Breast epithelium (tissue), 4 donors: ENCODE data around the gene CACNA1I. TPM values are rescaled to one million over a fixed set of nuclear protein-coding genes. Genes with fewer than 3 reads are reported as not detected.

Source experiments
- DNase-seq, 2 donors: peaks; one replicate each; pipeline ENCODE4 v3.0.0-alpha.2; 2019; ENCODE audit warnings: low spot score in 2 of 2
- H3K27ac ChIP-seq, 2 donors: fragments of 200-600 bp; sonication (generic) in 1 of 2; one replicate each; pipeline ENCODE4 v1.5.1; 2016 to 2019; ENCODE audit warnings: mild to moderate bottlenecking in 1 of 2
- H3K27me3 ChIP-seq, 2 donors: fragments of 200-600 bp; sonication (generic) in 1 of 2; one replicate each; pipeline versions ENCODE4 v1.5.1 to v1.6.0; 2017 to 2019; ENCODE audit warnings: control low read depth in 1 of 2, mild to moderate bottlenecking in 1 of 2
- H3K36me3 ChIP-seq: fragments of 200-600 bp; one replicate; pipeline ENCODE4 v1.5.1; 2019
- H3K4me1 ChIP-seq, 2 donors: fragments of 200-600 bp; sonication (generic); one replicate each; pipeline ENCODE4 v1.5.1; 2016 to 2019; ENCODE audit warnings: control low read depth in 1 of 2
- H3K4me3 ChIP-seq, 3 donors: fragments of 200-600 bp; sonication (generic); 1 replicate in 2 of 3; 2 replicates in 1 of 3; pipeline ENCODE4 v1.5.1; 2016 to 2019; ENCODE audit warnings: mild to moderate bottlenecking in 3 of 3, moderate library complexity in 2 of 3
- H3K9me3 ChIP-seq, 2 donors: fragments of 200-600 bp; sonication (generic) in 1 of 2; one replicate each; pipeline ENCODE4 v1.5.1; 2016 to 2019; ENCODE audit warnings: control low read depth in 1 of 2
- POLR2A ChIP-seq: fragments of 450-650 bp; IDR thresholded peaks from one replicate; pipeline ENCODE4 v1.6.1; 2016; ENCODE audit warnings: antibody characterized with exemption, mild to moderate bottlenecking, moderate library complexity
- POLR2AphosphoS5 ChIP-seq, 3 donors: sonication (generic); formaldehyde crosslinking; IDR thresholded peaks; one replicate each; pipeline ENCODE4 v1.6.1; 2017; ENCODE audit warnings: antibody characterized with exemption in 3 of 3
- intact Hi-C: fragments of 100-400 bp; cut with DNase I; formaldehyde crosslinking; loops from one replicate; pipeline ENCODE4 v1.15.1; 2023; ENCODE audit warnings: low total_unique reads
- total RNA-seq, 3 donors: library from RNA; depleted of rRNA; stranded (reverse); fragments of >200 nt; gene quantifications; one replicate each; pipeline ENCODE4 v1.1.0, GENCODE V29; 2016
- TF ChIP-seq, protein P1 (sequence below), 3 donors: fragments of 450-650 bp; IDR thresholded peaks; one replicate each; pipeline ENCODE4 v1.5.1; 2016 to 2017; ENCODE audit warnings: antibody characterized with exemption in 3 of 3, mild to moderate bottlenecking in 3 of 3, moderate library complexity in 3 of 3

CACNA1I gene
- total RNA-seq, 3 donors from 2014 or later, result 0.32 to 0.44 (median 0.33) TPM

DNA sequence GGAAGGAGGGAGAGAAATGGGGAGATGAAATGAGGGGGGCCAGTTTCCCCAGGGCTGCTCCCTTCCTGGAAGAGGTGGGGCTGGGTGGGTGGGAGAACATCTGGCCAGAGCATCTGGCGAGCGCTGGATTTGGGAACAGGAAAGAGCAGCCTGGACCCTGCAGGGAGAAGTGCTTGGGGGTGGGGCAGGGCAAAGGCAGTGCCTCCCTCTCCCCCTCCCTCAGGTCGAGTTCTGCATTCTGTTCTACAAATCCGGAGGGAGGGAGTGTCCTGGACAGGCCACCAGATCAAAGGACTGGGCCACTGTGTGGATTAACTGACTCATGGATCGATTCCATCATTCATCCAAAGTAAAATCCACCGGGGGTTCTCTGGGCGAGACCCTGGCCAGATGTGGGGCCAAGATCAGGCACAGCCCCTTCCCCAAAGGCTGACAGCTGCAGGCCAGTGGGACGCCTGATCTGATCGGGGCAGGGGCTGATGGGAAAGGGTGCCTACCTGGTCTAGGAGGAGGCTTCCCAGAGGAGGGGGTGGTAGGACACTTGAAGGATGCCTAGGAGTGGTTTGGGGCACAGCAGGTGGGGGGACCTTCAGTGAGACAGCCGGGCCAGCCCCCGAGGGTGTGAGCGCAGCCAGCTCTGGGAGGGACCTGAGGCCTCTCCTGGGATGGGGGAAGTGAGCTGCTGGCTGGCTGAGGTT, 57.5 kb downstream of the CACNA1I start:
- intact Hi-C loops, result no loop called here
- peaks cover 0 to 9% of the 10 kb centered on the region in 2 donors for H3K27me3 ChIP-seq
- H3K36me3 ChIP-seq, result no peaks in the 10 kb centered on the region
- DNase-seq, result no peak
- H3K4me1 ChIP-seq, result no peaks in the 10 kb centered on the region
- H3K27ac ChIP-seq, result no peak overlapping the region
- TF ChIP-seq POLR2A (no peak), POLR2AphosphoS5 (IDR thresholded peaks at IDR 0.05) (no peak)
- TF ChIP-seq, protein P1, sequence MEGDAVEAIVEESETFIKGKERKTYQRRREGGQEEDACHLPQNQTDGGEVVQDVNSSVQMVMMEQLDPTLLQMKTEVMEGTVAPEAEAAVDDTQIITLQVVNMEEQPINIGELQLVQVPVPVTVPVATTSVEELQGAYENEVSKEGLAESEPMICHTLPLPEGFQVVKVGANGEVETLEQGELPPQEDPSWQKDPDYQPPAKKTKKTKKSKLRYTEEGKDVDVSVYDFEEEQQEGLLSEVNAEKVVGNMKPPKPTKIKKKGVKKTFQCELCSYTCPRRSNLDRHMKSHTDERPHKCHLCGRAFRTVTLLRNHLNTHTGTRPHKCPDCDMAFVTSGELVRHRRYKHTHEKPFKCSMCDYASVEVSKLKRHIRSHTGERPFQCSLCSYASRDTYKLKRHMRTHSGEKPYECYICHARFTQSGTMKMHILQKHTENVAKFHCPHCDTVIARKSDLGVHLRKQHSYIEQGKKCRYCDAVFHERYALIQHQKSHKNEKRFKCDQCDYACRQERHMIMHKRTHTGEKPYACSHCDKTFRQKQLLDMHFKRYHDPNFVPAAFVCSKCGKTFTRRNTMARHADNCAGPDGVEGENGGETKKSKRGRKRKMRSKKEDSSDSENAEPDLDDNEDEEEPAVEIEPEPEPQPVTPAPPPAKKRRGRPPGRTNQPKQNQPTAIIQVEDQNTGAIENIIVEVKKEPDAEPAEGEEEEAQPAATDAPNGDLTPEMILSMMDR (IDR thresholded peaks at IDR 0.05), result no peak
- no peaks in the 10 kb centered on the region for H3K9me3 ChIP-seq
- H3K4me3 ChIP-seq, result no peak overlapping the region

DNA sequence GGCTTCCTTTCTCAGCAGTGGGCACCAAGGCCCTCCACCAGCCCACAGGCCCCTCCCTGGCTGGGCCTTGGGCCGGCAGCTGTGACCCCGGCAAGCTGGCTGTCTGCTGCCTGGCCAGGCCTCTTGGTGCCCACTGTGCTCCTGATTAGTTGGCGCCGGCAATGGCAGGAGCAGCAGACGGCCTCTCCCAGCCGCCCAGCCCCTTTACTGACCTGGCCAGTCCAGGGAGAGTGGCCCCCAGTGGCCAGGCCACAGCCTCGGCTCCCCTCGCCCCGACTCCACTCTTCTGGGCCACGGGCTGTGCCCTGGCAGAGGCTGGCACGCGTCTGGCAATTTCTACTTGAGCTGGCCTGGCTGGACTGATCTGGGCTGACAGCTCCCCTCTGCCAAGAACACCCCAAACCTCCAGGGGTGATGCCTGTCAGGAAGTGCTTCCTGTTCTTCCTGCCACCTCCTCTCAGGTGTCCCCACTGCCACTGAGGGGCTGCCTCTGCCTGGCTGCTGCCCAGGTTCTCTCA, 58.1 kb downstream of the CACNA1I start:
- H3K36me3 ChIP-seq, result no peaks in the 10 kb centered on the region
- intact Hi-C loops, result no loop called here
- H3K4me3 ChIP-seq, result no peak overlapping the region
- H3K9me3 ChIP-seq, result peaks cover 0 to 1% of the 10 kb centered on the region in 2 donors
- no peak for DNase-seq
- no peaks in the 10 kb centered on the region for H3K4me1 ChIP-seq
- TF ChIP-seq POLR2AphosphoS5 (IDR thresholded peaks at IDR 0.05) (no peak), POLR2A (no peak)
- TF ChIP-seq, protein P1 (IDR thresholded peaks at IDR 0.05), result no peak
- no peak overlapping the region for H3K27ac ChIP-seq
- H3K27me3 ChIP-seq, result peaks cover 0 to 7% of the 10 kb centered on the region in 2 donors

DNA sequence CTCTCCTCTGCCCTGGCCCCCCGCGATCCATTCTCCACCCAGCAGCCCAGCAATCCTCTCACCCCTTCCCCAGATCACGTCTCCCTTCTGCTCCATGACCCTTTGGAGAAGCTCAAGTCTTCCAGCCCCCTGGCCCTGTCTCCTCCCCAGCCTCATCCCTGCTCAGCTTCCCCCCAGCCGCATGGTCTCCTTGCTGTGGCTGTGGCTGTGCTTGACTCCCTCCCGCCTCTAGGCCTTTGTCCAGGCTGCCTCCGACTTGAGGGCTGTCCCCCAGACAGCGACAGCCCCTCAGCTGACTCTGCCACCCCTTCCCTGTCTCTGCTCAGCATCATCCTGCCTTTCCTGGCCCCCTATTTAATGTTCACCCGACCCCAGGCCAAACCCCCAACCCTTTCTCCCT, 59.3 kb downstream of the CACNA1I start:
- Histone ChIP-seq H3K36me3 (no peaks in the 10 kb centered on the region), H3K27me3 (peaks cover 0 to 7% of the 10 kb centered on the region in 2 donors), H3K4me1 (no peaks in the 10 kb centered on the region), H3K27ac (no peak overlapping the region), H3K4me3 (no peak overlapping the region), H3K9me3 (peaks cover 6 to 7% of the 10 kb centered on the region in 2 donors)
- TF ChIP-seq POLR2AphosphoS5 (IDR thresholded peaks at IDR 0.05) (no peak), POLR2A (no peak)
- TF ChIP-seq, protein P1 (IDR thresholded peaks at IDR 0.05), result no peak
- DNase-seq, result no peak
- intact Hi-C loops, result no loop called here

DNA sequence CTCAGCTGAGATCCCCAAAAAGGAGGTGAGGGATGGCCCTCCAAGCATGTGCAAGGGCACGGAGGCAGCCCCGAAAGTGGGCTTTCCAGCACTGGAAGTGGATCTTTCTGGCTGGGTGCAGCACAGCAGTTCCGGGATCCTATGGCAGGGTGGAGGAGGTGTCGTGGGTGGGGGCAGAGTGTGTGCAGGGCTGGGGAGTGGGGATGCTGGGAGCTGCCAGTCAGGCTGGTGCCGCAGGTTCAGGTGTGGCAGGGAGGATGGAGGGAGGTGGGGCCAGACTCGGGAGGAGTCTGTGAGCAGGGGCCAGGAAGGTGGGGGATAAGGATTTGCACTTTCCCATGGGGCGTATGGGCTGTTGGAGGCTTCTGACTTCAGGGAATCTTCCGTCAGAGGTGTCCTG, 60.2 kb downstream of the CACNA1I start:
- no peaks in the 10 kb centered on the region for H3K36me3 ChIP-seq
- no peak overlapping the region for H3K4me3 ChIP-seq
- peaks cover 6 to 7% of the 10 kb centered on the region in 2 donors for H3K9me3 ChIP-seq
- peaks cover 0 to 7% of the 10 kb centered on the region in 2 donors for H3K27me3 ChIP-seq
- DNase-seq, result no peak
- intact Hi-C loops, result no loop called here
- no peak overlapping the region for H3K27ac ChIP-seq
- H3K4me1 ChIP-seq, result no peaks in the 10 kb centered on the region
- TF ChIP-seq, protein P1 (IDR thresholded peaks at IDR 0.05), result no peak
- TF ChIP-seq POLR2A (no peak), POLR2AphosphoS5 (IDR thresholded peaks at IDR 0.05) (no peak)
